HL-60 (cell line): Measurements from ENCODE around the gene MAPKAPK5.

Experiments used
- DNase-seq, 2 experiments: peaks; one replicate each; pipeline ENCODE4 v3.0.0-alpha.2; 2010 to 2020; ENCODE audit warnings: low read depth in 1 of 2, low spot score in 1 of 2
- H3K27ac ChIP-seq: fragments of 250-450 bp; sonication (Bioruptor Pico); replicated peaks from 2 replicates; pipeline ENCODE4 v1.5.1; 2020; ENCODE audit warnings: mild to moderate bottlenecking, moderate library complexity
- H3K27me3 ChIP-seq: fragments of 250-450 bp; sonication (Bioruptor Pico); 2 replicates; pipeline ENCODE4 v1.5.1; 2021; ENCODE audit warnings: mild to moderate bottlenecking, moderate library complexity; ENCODE audit not compliant: insufficient read depth, poor library complexity, severe bottlenecking
- H3K4me3 ChIP-seq: replicated peaks from 2 replicates; pipeline ENCODE4 v1.5.1; 2011; ENCODE audit warnings: mild to moderate bottlenecking, control low read depth, low read length; ENCODE audit not compliant: insufficient read depth
- GABPA ChIP-seq: IDR thresholded peaks from 2 replicates; pipeline ENCODE4 v1.6.1; 2012; ENCODE audit warnings: low read depth
- POLR2AphosphoS5 ChIP-seq: IDR thresholded peaks from 2 replicates; pipeline ENCODE4 v1.6.1; 2012; ENCODE audit warnings: low read depth
- SPI1 ChIP-seq: IDR thresholded peaks from 2 replicates; pipeline ENCODE4 v1.6.1; 2012; ENCODE audit warnings: low read depth, mild to moderate bottlenecking, borderline replicate concordance
- TF ChIP-seq, protein P1 (sequence below): IDR thresholded peaks from one replicate; pipeline ENCODE4 v1.5.1; 2011; ENCODE audit warnings: low read length, control low read depth, inconsistent platforms; ENCODE audit not compliant: insufficient read depth
- TF ChIP-seq, protein P2 (sequence below): IDR thresholded peaks from 2 replicates; pipeline ENCODE4 v1.6.1; 2012; ENCODE audit warnings: low read depth; ENCODE audit not compliant: insufficient replicate concordance

MAPKAPK5 gene

DNA sequence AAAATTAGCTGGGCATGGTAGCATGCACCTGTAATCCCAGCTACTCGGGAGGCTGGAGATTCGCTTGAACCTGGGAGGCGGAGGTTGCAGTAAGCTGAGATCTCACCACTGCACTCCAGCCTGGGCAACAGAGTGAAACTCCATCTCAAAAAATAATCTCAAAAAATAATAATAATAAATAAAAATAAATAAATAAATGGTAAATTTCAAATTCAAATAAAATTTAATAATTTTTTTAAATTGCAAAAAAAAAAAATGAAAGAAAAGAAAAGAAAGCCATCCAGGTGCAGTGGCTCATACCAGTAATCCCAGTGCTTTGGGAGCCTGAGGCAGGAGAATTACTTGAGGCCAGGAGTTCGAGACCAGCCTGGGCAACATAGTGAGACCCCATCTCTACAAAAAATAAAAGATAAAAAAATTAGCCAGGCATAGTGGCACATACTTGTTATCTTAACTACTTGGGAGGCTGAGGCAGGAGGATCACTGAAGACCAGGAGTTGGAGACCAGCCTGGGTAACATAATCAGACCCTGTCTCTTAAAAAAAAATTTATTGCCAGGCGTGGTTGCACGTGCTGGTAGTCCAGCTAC is 38.9 kb upstream of the MAPKAPK5 start:
- H3K27me3 ChIP-seq = no peaks in the 10 kb centered on the region
- TF ChIP-seq, protein P1, sequence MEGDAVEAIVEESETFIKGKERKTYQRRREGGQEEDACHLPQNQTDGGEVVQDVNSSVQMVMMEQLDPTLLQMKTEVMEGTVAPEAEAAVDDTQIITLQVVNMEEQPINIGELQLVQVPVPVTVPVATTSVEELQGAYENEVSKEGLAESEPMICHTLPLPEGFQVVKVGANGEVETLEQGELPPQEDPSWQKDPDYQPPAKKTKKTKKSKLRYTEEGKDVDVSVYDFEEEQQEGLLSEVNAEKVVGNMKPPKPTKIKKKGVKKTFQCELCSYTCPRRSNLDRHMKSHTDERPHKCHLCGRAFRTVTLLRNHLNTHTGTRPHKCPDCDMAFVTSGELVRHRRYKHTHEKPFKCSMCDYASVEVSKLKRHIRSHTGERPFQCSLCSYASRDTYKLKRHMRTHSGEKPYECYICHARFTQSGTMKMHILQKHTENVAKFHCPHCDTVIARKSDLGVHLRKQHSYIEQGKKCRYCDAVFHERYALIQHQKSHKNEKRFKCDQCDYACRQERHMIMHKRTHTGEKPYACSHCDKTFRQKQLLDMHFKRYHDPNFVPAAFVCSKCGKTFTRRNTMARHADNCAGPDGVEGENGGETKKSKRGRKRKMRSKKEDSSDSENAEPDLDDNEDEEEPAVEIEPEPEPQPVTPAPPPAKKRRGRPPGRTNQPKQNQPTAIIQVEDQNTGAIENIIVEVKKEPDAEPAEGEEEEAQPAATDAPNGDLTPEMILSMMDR = no peak
- TF ChIP-seq POLR2AphosphoS5 = no peak
- TF ChIP-seq SPI1 = no peak
- no peak for TF ChIP-seq GABPA
- TF ChIP-seq, protein P2, sequence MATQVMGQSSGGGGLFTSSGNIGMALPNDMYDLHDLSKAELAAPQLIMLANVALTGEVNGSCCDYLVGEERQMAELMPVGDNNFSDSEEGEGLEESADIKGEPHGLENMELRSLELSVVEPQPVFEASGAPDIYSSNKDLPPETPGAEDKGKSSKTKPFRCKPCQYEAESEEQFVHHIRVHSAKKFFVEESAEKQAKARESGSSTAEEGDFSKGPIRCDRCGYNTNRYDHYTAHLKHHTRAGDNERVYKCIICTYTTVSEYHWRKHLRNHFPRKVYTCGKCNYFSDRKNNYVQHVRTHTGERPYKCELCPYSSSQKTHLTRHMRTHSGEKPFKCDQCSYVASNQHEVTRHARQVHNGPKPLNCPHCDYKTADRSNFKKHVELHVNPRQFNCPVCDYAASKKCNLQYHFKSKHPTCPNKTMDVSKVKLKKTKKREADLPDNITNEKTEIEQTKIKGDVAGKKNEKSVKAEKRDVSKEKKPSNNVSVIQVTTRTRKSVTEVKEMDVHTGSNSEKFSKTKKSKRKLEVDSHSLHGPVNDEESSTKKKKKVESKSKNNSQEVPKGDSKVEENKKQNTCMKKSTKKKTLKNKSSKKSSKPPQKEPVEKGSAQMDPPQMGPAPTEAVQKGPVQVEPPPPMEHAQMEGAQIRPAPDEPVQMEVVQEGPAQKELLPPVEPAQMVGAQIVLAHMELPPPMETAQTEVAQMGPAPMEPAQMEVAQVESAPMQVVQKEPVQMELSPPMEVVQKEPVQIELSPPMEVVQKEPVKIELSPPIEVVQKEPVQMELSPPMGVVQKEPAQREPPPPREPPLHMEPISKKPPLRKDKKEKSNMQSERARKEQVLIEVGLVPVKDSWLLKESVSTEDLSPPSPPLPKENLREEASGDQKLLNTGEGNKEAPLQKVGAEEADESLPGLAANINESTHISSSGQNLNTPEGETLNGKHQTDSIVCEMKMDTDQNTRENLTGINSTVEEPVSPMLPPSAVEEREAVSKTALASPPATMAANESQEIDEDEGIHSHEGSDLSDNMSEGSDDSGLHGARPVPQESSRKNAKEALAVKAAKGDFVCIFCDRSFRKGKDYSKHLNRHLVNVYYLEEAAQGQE = no peak
- no peak for DNase-seq
- no peak overlapping the region for H3K27ac ChIP-seq
- H3K4me3 ChIP-seq = no peak overlapping the region

DNA sequence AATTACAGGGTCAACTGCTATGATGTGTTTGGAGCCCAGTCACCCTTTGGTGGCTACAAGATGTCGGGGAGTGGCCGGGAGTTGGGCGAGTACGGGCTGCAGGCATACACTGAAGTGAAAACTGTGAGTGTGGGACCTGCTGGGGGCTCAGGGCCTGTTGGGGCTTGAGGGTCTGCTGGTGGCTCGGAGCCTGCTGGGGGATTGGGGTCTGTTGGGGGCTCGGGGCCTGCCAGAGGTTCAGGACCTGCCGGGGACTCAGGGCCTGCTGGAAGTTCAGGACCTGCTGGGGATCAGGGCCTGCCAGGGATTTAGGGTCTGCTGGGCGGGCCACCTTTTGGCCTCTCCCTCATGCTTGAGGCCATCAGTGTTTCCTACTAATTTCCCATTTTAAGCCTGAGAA is 38.2 kb upstream of the MAPKAPK5 start:
- TF ChIP-seq GABPA = no peak
- no peak for TF ChIP-seq POLR2AphosphoS5
- TF ChIP-seq, protein P1 = no peak
- TF ChIP-seq, protein P2 = no peak
- TF ChIP-seq SPI1 = no peak
- H3K27ac ChIP-seq = no peak overlapping the region
- no peak for DNase-seq
- no peak overlapping the region for H3K4me3 ChIP-seq
- H3K27me3 ChIP-seq = no peaks in the 10 kb centered on the region

DNA sequence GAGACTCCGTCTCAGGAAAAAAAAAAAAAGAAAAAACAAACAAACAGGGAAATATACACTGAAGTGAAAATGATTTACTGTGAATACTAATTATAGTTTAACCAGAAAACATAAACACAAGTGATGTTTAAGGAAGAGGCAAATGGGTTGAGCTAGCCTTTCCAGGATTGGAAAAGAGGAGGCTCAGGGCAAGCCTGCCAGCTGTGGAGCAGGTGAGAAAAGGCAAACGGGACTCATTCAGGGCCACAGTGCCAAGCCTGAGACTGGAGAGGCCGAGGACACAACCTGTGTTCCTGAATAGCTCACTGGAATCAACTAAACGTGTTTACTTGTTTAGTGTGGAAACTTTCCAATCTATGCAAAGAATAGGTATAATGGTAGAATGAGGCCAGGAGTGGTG is 35.7 kb upstream of the MAPKAPK5 start:
- no peak overlapping the region for H3K27ac ChIP-seq
- no peak for DNase-seq
- no peak overlapping the region for H3K4me3 ChIP-seq
- TF ChIP-seq GABPA (no peak), SPI1 (no peak)
- TF ChIP-seq, protein P2 = no peak
- no peaks in the 10 kb centered on the region for H3K27me3 ChIP-seq

DNA sequence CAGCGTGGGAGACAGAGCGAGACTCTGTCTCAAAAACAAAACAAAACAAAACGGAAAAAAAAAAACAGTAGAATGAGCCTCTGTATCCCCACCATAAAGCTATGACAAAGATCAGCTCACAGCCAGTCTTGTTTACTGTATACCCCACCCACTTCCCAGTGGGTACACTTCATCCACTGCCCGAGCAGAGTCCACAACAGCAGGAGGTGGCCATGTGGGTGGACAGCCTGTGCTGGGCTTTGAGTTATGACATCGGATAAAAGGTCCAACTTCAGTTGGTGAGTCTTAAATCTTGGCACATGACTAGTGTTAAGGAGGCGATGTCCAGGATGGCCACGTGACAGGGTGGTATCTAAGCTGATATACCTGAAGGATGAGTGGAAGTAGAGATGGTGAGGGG is 34.8 kb upstream of the MAPKAPK5 start:
- Histone ChIP-seq H3K27ac (no peak overlapping the region), H3K27me3 (no peaks in the 10 kb centered on the region), H3K4me3 (no peak overlapping the region)
- DNase-seq = no peak
- TF ChIP-seq, protein P2 = no peak
- TF ChIP-seq, protein P1 = no peak
- TF ChIP-seq POLR2AphosphoS5 (no peak), GABPA (no peak), SPI1 (no peak)
